T47D (cell line): ENCODE results near the gene KLHL7.

Source experiments
- DNase-seq, 2 experiments: peaks; one replicate each; pipeline versions ENCODE4 v3.0.0 to v3.0.0-alpha.2; 2011 to 2012; ENCODE audit warnings: low read depth in 1 of 2, low spot score in 1 of 2
- JUND ChIP-seq: IDR thresholded peaks from 2 replicates; pipeline ENCODE4 v1.6.1; 2012; ENCODE audit warnings: low read depth
- in situ Hi-C: cut with HindIII; loops from 2 replicates; pipeline ENCODE4 v1.10.0; 2016; ENCODE audit warnings: low sequenced_read_pairs, low pct_unique_long_range_greater_than_20kb

The KLHL7 gene

DNA sequence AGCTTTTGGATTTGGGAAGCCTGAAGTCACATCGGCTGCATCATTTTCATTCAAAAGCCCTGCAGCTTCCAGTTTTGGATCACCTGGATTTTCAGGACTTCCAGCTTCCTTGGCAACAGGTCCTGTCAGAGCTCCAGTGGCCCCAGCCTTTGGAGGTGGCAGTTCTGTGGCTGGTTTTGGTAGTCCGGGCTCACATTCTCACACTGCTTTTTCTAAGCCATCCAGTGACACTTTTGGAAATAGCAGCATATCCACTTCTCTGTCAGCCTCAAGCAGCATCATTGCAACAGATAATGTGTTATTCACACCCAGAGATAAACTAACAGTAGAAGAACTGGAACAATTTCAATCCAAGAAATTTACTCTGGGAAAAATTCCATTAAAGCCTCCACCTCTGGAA, 94.7 kb downstream of the KLHL7 start:
- in situ Hi-C loops, result no loop called here
- no peak for TF ChIP-seq JUND
- no peak for DNase-seq

- no peak for TF ChIP-seq JUND
- no peak for DNase-seq
- in situ Hi-C loops, result no loop called here
Measured at GRCh38 chr7:23204241-23204640, 98.7 kb downstream of the KLHL7 start.

- DNase-seq, result peak in 1 of 2 experiments; percentile 41
- in situ Hi-C loops, result no loop called here
- TF ChIP-seq JUND, result no peak; the same call in 1 of the 2 replicates
Measured at GRCh38 chr7:23205577-23205908, 100.0 kb downstream of the KLHL7 start.

DNA sequence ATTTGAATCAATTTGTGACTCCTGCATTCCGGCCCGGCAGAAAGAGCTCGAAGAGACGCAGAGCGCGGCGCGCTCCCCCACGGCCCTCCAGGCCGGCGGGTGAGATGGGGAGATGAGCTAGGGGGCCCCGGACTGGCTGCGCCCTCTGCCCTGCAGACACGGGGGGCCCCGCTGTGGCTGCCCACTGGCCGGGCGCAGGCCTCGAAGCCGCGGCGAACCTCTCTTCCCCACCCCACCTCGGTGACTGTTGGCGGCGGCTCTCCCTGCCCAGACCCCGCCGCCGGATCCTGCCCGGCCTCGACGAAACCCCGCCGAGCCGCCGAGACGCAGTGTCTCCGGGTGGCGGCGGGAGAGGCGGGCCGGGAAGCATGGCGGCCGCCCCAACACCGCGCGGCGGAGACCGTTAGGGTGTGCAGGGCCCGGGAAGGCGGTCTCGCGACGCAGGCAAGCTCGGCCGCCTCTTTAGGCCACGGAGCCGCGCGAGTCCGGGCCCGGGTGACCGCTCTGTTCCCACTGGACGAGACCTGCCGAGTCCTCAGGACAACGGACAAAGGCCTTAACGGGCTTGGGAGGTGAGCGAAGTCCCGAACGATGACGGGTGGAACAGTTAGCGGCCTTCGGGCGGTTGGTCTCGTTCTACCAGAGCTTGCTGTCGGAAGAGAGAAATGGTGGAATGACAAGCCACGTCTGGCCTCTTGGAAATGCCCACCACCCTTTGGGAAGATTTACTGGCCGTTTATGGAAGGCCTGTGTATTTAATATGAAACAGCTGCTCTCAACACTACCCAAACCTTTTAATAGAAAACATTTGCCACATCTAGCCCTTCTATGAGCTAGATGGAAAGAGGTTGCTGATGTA, 100.6 kb downstream of the KLHL7 start:
- TF ChIP-seq JUND, result no peak
- in situ Hi-C loops, result no loop called here
- no peak for DNase-seq

DNA sequence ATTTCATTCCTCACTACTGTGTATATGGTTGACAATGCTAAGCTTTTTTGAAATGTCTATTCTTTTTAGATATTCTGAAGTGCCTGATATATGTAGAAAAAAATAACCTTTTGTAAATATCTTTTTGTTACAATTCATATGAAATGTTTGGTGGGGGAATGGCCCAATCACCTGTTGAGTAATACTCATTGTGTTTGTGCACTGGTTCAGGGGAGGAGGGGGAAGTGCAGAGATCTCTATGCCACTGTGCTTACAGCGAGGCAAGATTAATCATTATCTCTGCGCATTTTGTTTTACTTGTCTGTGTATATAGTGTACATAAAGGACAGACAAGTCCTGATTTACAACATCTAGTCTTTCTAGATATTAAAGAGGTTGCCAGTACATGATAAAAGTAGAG, 101.4 kb downstream of the KLHL7 start:
- no peak for DNase-seq
- TF ChIP-seq JUND, result no peak
- in situ Hi-C loops, result no loop called here

GRCh38 chr7:23207884-23208283, 102.3 kb downstream of the KLHL7 start:
- no peak for TF ChIP-seq JUND
- in situ Hi-C loops, result no loop called here
- DNase-seq, result no peak

GRCh38 chr7:23208316-23208715, 102.7 kb downstream of the KLHL7 start:
- DNase-seq, result no peak
- TF ChIP-seq JUND, result no peak
- in situ Hi-C loops, result no loop called here

DNA sequence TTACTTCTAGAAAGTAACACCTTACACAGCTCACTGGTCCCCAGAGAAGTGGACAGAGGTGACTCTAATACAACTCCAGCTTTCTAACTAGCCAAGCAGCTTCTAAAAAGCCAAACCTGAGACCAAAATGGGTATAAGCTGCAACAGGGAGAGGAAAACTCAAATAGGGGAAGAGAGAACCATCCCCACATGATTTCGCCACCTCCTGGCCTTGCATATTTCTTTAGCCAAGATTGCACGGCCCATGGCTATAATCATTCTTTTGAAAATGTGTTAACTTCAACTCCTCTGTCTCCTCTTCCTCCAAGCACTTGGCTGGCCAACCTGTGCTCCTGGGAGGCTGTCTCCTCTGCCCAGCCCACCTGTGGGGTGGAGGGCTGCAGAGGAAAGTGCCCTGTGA, 104.9 kb downstream of the KLHL7 start:
- no peak for TF ChIP-seq JUND
- in situ Hi-C loops, result no loop called here
- DNase-seq, result no peak

DNA sequence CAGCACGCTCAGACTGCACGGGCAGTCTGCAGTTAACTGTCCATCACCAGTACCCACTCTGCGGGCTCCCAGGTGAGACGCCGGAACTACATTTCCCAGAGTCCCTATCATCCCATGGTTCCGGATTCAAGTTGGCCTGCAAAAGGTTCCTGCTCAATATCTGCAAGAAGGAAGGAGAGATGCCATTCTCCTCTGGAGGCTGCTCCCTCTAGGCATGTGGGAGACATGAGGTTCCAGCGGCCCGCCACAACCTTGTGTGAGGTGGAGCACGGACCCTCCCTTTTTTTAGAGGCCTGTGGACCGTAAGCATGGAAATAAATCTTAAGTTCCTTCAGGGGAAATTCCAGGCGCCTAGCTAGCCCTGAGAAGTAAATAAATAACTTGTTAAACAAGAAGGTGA, 106.0 kb downstream of the KLHL7 start:
- in situ Hi-C loops, result no loop called here
- TF ChIP-seq JUND, result no peak
- peak; percentile 82 to 83 for DNase-seq

GRCh38 chr7:23212395-23212794, 106.8 kb downstream of the KLHL7 start:
- no peak for TF ChIP-seq JUND
- in situ Hi-C loops, result no loop called here
- no peak for DNase-seq

GRCh38 chr7:23212841-23213240, 107.3 kb downstream of the KLHL7 start:
- no peak for DNase-seq
- in situ Hi-C loops, result no loop called here
- TF ChIP-seq JUND, result no peak

- in situ Hi-C loops, result no loop called here
- DNase-seq, result no peak
- TF ChIP-seq JUND, result no peak
Measured at GRCh38 chr7:23213755-23214154, 108.2 kb downstream of the KLHL7 start.

GRCh38 chr7:23214423-23214822, 108.8 kb downstream of the KLHL7 start:
- no peak for DNase-seq
- TF ChIP-seq JUND, result no peak
- in situ Hi-C loops, result no loop called here

DNA sequence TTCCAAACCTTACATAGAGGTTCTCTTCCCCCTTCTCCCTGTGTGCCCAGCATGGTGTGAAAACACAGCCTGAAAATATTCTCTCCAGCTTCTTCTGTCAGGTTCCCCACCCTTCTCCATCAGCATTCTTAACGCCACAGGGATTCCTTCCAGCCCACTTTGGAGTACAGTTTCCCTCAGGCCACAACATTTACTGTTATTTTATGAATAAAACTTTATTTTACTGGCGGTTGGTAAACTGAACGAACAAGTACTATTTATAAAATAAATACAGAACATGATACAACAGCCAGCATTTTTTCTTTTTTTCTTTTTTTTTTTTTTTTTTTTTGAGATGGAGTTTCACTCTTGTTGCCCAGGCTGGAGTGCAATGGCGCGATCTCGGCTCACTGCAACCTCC, 109.4 kb downstream of the KLHL7 start:
- in situ Hi-C loops, result no loop called here
- no peak for TF ChIP-seq JUND
- DNase-seq, result no peak
